Astrocyte of the cerebellum (primary cell): ENCODE data around the gene ERRFI1.
"Not testable (repeated sequence)": the region's sequence is repeated elsewhere in the genome, so short reads cannot be mapped to it uniquely, and the experiment has no call there.

Source experiments
- DNase-seq: peaks from one replicate; pipeline ENCODE4 v3.0.0-alpha.2; 2011; ENCODE audit warnings: low read depth
- H3K4me3 ChIP-seq: 2 replicates; pipeline ENCODE4 v1.5.1; 2011; ENCODE audit warnings: mild to moderate bottlenecking, low read depth, low read length, moderate library complexity
- CTCF ChIP-seq: IDR thresholded peaks from 2 replicates; pipeline ENCODE4 v1.5.1; 2012; ENCODE audit warnings: low read length, low read depth, moderate library complexity, mild to moderate bottlenecking; ENCODE audit errors: missing control alignments
- in situ Hi-C: cut with HindIII; loops from 2 replicates; pipeline ENCODE4 v1.10.0; 2017; ENCODE audit warnings: low sequenced_read_pairs

The ERRFI1 gene

DNA sequence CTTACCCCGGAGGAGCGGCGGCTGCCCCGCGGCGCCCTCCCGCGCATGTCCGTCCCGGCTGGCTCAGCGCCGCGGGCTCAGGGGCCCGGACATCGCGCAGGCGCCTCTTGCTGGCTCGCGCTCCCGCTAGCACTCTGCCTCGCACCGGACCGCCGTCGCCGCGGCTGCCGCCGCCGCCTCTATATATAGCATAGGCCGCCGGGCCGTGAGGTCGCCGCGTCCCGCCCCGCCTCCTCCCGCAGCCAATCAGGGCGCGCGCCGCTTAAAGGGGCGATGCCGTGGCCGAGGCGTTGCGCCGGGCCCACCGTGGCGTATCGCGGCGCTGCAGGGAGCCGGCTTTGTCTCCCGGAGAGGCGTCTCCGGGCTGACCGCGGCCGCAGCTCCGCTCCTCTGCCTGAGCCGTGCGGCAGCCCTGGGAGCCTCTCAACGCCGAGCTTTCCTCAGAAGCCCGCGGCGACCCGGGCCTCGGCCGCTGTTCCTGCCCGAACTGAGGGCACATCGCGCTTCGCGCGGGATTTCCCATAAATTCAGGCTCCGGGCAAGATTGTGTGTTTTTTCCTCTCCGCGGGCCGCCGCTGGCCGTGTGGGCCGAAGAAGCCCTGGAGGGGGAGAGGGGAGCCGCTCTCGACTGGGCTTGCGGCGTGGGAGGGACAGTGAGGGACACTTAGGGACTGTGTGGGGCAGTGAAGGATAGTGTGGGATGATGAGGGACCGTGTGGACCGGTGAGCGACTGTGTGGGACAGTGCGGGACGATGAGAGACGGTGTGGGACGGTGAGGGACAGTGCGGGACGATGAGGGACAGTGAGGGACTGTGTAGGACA lies at the start of gene ERRFI1:
Gene ERRFI1 (minus strand): TSS at position 157 of the 823 bp plus-strand sequence. CDS start 10,690 bp downstream, outside the sequence.
- H3K4me3 ChIP-seq = peak within 1 kb of the TSS; percentile 92
- DNase-seq = peak; percentile 88
- no peak for TF ChIP-seq CTCF
- in situ Hi-C loops = no loop called here

- no peak for DNase-seq
- in situ Hi-C loops = no loop called here
- H3K4me3 ChIP-seq = no peak overlapping the region
- no peak for TF ChIP-seq CTCF
Measured at GRCh38 chr1:8075511-8076051, 49.5 kb upstream of the ERRFI1 start.

DNA sequence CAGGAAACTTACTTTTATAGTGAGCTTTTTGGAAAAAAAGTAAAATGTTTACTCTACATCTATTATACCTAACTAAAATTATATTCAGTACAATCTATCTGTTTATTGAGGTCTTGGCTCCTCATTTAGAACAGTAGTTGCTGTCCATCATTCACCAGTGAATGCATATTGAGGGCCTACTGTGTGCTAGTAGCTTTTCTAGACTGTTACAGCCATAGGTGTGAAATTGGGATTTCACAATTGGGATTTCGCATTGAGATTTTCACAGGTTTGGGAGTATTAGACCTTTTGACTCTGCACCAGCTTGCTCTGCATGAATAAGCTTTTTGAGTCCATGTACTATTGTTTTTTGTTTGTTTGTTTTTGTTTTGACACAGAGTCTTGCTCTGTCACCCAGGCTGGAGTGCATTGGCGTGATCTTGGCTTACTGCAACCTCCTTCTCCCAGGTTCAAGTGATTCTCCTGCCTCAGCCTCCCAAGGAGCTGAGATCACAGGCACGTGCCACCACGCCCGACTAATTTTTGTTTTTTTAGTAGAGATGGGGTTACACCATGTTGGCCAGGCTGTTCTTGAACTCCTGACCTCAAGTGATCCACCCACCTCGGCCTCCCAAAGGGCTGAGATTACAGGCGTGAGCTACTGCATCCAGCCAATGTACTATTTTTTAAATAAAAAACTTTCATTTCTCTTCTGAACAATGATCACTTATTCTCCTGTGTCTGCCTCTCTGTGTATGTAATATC lies 47.2 kb upstream of the ERRFI1 start:
- no peak for DNase-seq
- in situ Hi-C loops = no loop called here
- no peak for TF ChIP-seq CTCF
- no peak overlapping the region for H3K4me3 ChIP-seq

- in situ Hi-C loops = no loop called here
- TF ChIP-seq CTCF = no peak
- H3K4me3 ChIP-seq = no peak overlapping the region
- no peak for DNase-seq
Measured at GRCh38 chr1:8070381-8070811, 44.3 kb upstream of the ERRFI1 start.

DNA sequence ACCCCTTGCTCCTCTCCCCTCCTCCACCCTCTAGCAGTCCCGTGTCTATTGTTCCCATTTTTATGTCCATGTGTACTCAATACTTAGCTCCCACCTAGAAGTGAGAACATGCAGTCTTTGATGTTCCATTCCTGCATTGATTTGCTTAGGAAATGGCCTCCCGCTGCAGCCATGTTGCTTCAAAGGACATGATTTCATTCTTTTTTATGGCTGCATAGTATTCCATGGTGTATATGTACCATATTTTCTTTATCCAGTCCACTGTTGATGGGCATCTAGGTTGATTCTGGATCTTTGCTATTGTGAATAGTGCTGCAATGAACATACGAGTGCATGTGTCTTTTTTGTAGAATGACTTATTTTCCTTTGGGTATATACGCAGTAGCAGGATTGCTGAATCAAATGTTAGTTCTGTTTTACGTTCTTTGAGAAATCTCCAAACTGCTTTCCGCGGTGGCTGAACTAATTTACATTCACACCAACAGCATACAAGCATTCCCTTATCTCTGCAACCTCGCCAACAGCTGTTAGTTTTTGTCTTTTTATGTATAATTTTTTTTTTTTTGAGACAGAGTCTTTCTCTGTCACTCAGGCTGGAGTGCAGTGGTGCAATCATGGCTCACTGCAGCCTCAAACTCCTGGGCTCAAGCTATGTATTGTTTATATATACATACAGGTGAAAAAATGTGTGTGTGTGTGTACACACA lies 43.7 kb upstream of the ERRFI1 start:
- DNase-seq, in situ Hi-C loops: not testable (repeated sequence)

GRCh38 chr1:8065369-8065768 lies 39.3 kb upstream of the ERRFI1 start:
- no peak for DNase-seq
- in situ Hi-C loops = no loop called here
- no peak overlapping the region for H3K4me3 ChIP-seq
- no peak for TF ChIP-seq CTCF

More for the DNA sequence above, 43.7 kb upstream of the ERRFI1 start:
- not testable (repeated sequence) for H3K4me3 ChIP-seq
